Left lung (tissue), 10 donors: ENCODE data around the gene PDE4D. TPM values are rescaled to one million over a fixed set of nuclear protein-coding genes. Genes with fewer than 3 reads are reported as not detected.

Source experiments
- ATAC-seq: fragments of 200-7000 bp; cut with Tn5 transposase; one replicate; pipeline ENCODE4 v1.9.1; 2020; ENCODE audit warnings: moderate library complexity
- DNase-seq, 4 donors: peaks; one replicate each; pipeline ENCODE4 v3.0.0-alpha.2; 2013 to 2020
- H3K27ac ChIP-seq, 2 donors: fragments of 200-600 bp; sonication (generic) in 1 of 2; one replicate each; pipeline versions ENCODE4 v1.5.0 to v1.8.0; 2020 to 2021
- H3K27me3 ChIP-seq, 2 donors: fragments of 200-600 bp; sonication (generic) in 1 of 2; one replicate each; pipeline versions ENCODE4 v1.5.0 to v1.8.0; 2020 to 2021
- H3K36me3 ChIP-seq, 2 donors: fragments of 200-600 bp; sonication (generic) in 1 of 2; one replicate each; pipeline versions ENCODE4 v1.5.0 to v1.8.0; 2020 to 2021
- H3K4me1 ChIP-seq, 2 donors: fragments of 200-600 bp; one replicate each; pipeline ENCODE4 v1.8.0; 2021
- H3K4me3 ChIP-seq, 2 donors: fragments of 200-600 bp; sonication (generic) in 1 of 2; one replicate each; pipeline versions ENCODE4 v1.5.0 to v1.8.0; 2020 to 2021; ENCODE audit warnings: mild to moderate bottlenecking in 1 of 2
- H3K9me3 ChIP-seq, 2 donors: fragments of 200-600 bp; sonication (generic) in 1 of 2; one replicate each; pipeline versions ENCODE4 v1.5.0 to v1.8.0; 2020 to 2021
- CTCF ChIP-seq, 2 donors: fragments of 200-600 bp; sonication (generic) in 1 of 2; IDR thresholded peaks; one replicate each; pipeline versions ENCODE4 v1.5.0 to v1.8.0; 2021; ENCODE audit warnings: antibody characterized with exemption in 2 of 2
- intact Hi-C, 2 donors: fragments of 100-400 bp; cut with DNase I; formaldehyde crosslinking; loops; one replicate each; pipeline versions ENCODE4 v1.11.2 to v1.14.2; 2022
- polyA plus RNA-seq, 6 donors: library from polyadenylated mRNA; unstranded; fragments of 120-200 nt; gene quantifications; one replicate each; pipeline ENCODE4 v1.2.1, GENCODE V29; 2013; ENCODE audit not compliant: insufficient read length in 6 of 6
- total RNA-seq, 2 donors: library from RNA; stranded (reverse); fragmentation: NEBNext Ultra II Directional; extraction: Animal tissue kit (Norgen Biotek cat#: 25700); gene quantifications; one replicate each; pipeline ENCODE4 v1.2.1, GENCODE V29; 2021
- donor health status: DM: no; HTN: yes; CAD: no.
- donor health status: DM: no; HTN: no; CAD: no.

Gene PDE4D
- total and polyA plus RNA-seq, 8 donors: 21.4 to 57.1 (median 25.4) TPM

DNA sequence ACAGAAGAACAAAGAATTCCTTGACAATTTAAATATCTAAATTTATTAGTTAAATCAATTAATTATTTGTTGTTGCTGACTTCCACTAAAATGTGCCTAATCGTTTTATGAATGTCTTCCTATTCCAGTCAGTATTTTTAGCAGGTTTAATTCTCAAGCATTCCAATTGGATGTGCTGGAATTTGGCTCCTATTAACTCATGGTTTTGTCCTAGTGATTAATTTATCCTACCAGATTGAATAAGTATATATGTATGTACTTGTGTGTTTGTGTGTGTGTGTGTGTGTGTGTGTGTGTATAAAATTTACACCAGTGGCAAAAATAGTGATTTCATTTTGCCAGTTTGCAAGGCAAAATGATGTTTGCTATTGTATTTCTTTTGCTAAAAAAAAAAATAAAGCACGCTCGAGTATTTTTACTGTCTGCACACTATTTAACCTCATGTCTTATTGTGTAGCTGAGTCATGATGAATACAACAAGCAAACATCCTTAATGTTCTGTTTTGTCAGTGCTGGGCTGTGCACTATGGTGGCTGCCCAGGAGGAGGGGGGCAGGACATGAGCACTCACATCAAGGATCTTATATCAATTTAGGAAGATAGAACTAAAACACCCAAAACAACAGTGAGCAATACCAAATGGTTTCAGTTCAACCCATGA lies 375.5 kb downstream of the PDE4D start:
- ATAC-seq: no peak
- Histone ChIP-seq H3K9me3 (no peaks in the 10 kb centered on the region), H3K4me1 (peaks cover 0 to 3% of the 10 kb centered on the region in 2 donors), H3K27ac (no peak overlapping the region), H3K36me3 (no peaks in the 10 kb centered on the region), H3K4me3 (no peak overlapping the region), H3K27me3 (no peaks in the 10 kb centered on the region)
- intact Hi-C loops: no loop called here
- no peak for DNase-seq
- no peak for TF ChIP-seq CTCF (IDR thresholded peaks at IDR 0.05)

DNA sequence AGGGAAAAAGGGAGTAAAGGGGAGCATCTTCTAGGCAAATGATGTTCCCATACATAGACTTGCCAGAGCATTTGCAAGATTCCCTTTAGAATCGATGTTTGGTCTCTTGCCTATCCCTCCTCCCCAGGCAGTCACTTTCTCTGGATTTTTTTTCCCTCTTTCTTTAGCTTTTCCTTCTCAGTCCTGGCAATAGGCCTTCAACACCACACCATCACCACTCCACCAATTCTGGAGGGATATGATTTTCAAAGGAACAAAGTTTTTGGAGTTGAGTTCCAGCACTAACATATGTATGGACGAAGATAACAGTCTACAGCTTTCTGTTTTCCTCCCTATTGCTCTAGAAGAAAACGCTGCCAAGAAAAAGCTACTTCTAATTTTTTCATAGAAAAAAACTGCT lies 377.4 kb downstream of the PDE4D start:
- Histone ChIP-seq H3K36me3 (no peaks in the 10 kb centered on the region), H3K4me1 (no peaks in the 10 kb centered on the region), H3K27ac (no peak overlapping the region), H3K27me3 (no peaks in the 10 kb centered on the region), H3K4me3 (no peak overlapping the region), H3K9me3 (no peaks in the 10 kb centered on the region)
- ATAC-seq: no peak
- no peak for TF ChIP-seq CTCF (IDR thresholded peaks at IDR 0.05)
- intact Hi-C loops: no loop called here
- DNase-seq: no peak

GRCh38 chr5:59506285-59506877 lies 387.1 kb downstream of the PDE4D start:
- peak in 1 of 2 donors; percentile 38 for TF ChIP-seq CTCF (IDR thresholded peaks at IDR 0.05)
- Histone ChIP-seq H3K4me1 (no peaks in the 10 kb centered on the region), H3K36me3 (no peaks in the 10 kb centered on the region), H3K9me3 (no peaks in the 10 kb centered on the region), H3K27me3 (no peaks in the 10 kb centered on the region), H3K27ac (no peak overlapping the region), H3K4me3 (no peak overlapping the region)
- peak; percentile 47 for ATAC-seq
- peak in 1 of 4 donors; percentile 28 for DNase-seq
- intact Hi-C loops: no loop called here

GRCh38 chr5:59504043-59504442 lies 389.5 kb downstream of the PDE4D start:
- Histone ChIP-seq H3K36me3 (no peaks in the 10 kb centered on the region), H3K4me3 (no peak overlapping the region), H3K27ac (no peak overlapping the region), H3K9me3 (no peaks in the 10 kb centered on the region), H3K27me3 (no peaks in the 10 kb centered on the region), H3K4me1 (no peaks in the 10 kb centered on the region)
- no peak for TF ChIP-seq CTCF (IDR thresholded peaks at IDR 0.05)
- ATAC-seq (no peak), DNase-seq (no peak)
- intact Hi-C loops: no loop called here

DNA sequence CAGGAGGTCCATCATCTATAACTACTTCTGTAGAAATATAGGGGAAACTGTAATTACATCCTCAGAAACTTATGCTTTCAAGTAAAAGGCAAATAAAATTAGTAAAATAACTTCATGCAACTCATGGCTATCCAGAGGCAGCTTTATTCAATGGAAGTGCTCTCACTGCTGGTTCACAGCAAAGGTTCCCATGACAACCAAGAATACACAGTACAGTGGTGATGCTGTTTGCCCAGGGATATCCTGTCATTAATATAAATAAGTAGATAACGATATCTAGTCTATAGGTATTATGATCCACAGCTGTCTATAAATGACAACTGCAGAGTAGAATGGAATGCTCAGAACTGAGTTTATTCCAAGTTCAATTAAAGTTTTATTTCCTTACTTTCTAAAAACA lies 390.3 kb downstream of the PDE4D start:
- intact Hi-C loops: no loop called here
- no peak for TF ChIP-seq CTCF (IDR thresholded peaks at IDR 0.05)
- Histone ChIP-seq H3K4me1 (no peaks in the 10 kb centered on the region), H3K36me3 (no peaks in the 10 kb centered on the region), H3K27ac (no peak overlapping the region), H3K9me3 (no peaks in the 10 kb centered on the region), H3K4me3 (no peak overlapping the region), H3K27me3 (no peaks in the 10 kb centered on the region)
- ATAC-seq: no peak
- peak in 1 of 4 donors; percentile 30 for DNase-seq
